Pancreas (tissue), 10 donors: ENCODE measurements around the gene HDHD2. TPM values are rescaled to one million over a fixed set of nuclear protein-coding genes. Genes with fewer than 3 reads are reported as not detected.
A peak's percentile ranks its signal among the peaks of the same experiment; 100 is the strongest.
"Not testable (repeated sequence)": the region's sequence is repeated elsewhere in the genome, so short reads cannot be mapped to it uniquely, and the experiment has no call there.

Source experiments
- ATAC-seq, 4 donors: fragments of 200-7000 bp; cut with Tn5 transposase; one replicate each; pipeline versions ENCODE4 v1.8.0 to v1.9.1; 2020; ENCODE audit warnings: mild to moderate bottlenecking in 4 of 4, moderate library complexity in 4 of 4
- DNase-seq, 6 donors: peaks; one replicate each; pipeline ENCODE4 v3.0.0-alpha.2; 2020
- FAIRE-seq: peaks from 2 replicates; lab custom pipeline; 2012; peaks lifted over from hg19 to GRCh38; lab: Jason Lieb, UNC
- H3K27ac ChIP-seq, 4 donors: fragments of 200-600 bp; sonication (generic); 1 replicate in 3 of 4; 2 replicates in 1 of 4; pipeline versions ENCODE4 v1.5.0 to v1.8.0; 2020
- H3K27me3 ChIP-seq, 4 donors: fragments of 200-600 bp; one replicate each; pipeline ENCODE4 v1.8.0; 2021
- H3K36me3 ChIP-seq, 3 donors: fragments of 200-600 bp; sonication (generic) in 1 of 3; one replicate each; pipeline versions ENCODE4 v1.5.0 to v1.8.0; 2020 to 2021
- H3K4me1 ChIP-seq, 3 donors: fragments of 200-600 bp; one replicate each; pipeline ENCODE4 v1.8.0; 2021
- H3K4me3 ChIP-seq, 4 donors: fragments of 200-600 bp; sonication (generic) in 2 of 4; one replicate each; pipeline versions ENCODE4 v1.5.0 to v1.8.0; 2020 to 2021
- H3K9me3 ChIP-seq, 4 donors: fragments of 200-600 bp; one replicate each; pipeline ENCODE4 v1.8.0; 2021
- CTCF ChIP-seq, 4 donors: fragments of 200-600 bp; sonication (generic) in 3 of 4; IDR thresholded peaks; one replicate each; pipeline versions ENCODE4 v1.5.0 to v1.8.0; 2021; ENCODE audit warnings: antibody characterized with exemption in 4 of 4
- WGBS, 2 donors: extraction: QIAGEN DNeasy Blood & Tissue Kit; methylation state at CpG; one replicate each; pipeline ENCODE4 v1.1.7; 2013; 5-methylcytosine and 5-hydroxymethylcytosine counted together
- intact Hi-C, 3 donors: fragments of 100-400 bp; cut with DNase I; formaldehyde crosslinking; loops; one replicate each; pipeline versions ENCODE4 v1.11.1 to v1.14.2; 2022
- polyA plus RNA-seq, 2 donors: library from polyadenylated mRNA; stranded (reverse); fragments of 200-250 nt; gene quantifications; one replicate each; pipeline ENCODE4 v1.2.3, GENCODE V29; 2013
- total RNA-seq, 6 donors: library from RNA; stranded (reverse); fragmentation: NEBNext Ultra II Directional in 4 of 6; extraction: Animal tissue kit (Norgen Biotek cat#: 25700) in 4 of 6; gene quantifications; one replicate each; pipeline versions ENCODE4 v1.2.1 to v1.2.4, GENCODE V29; 2021 to 2023
- donor health status: healthy with polysubstance abuse.
- donor health status: DM: no; HTN: no; CAD: no; lungs with moderate emphysema.
- donor health status: DM: no; HTN: no; CAD: no.
- donor health status: control.
- donor health status: control.
- donor health status: Bipolar disorder and iron deficiency.
- donor health status: DM: yes; HTN: yes; CAD: no.
- donor health status: DM: no; HTN: no; CAD: no.
- donor health status: DM: no; HTN: no; CAD: no.
- donor health status: DM: yes; HTN: yes; CAD: no.

HDHD2 gene
- 10 to 100 TPM; 20.7 to 28.0 (median 22.0) TPM for total RNA-seq
- 10 to 100 TPM; 12.7 to 27.0 TPM for polyA plus RNA-seq

GRCh38 chr18:47150029-47150823, at the start of gene HDHD2:
Gene HDHD2, minus strand, starts transcription at chr18:47150500. Its CDS starts 14,061 bp downstream, at chr18:47136439.
- TF ChIP-seq CTCF (IDR thresholded peaks at IDR 0.05), result no peak
- peak within 1 kb of the TSS; percentile 67 to 90 (median 85) for H3K27ac ChIP-seq
- H3K4me3 ChIP-seq, result peak within 1 kb of the TSS; percentile 56 to 97 (median 83)
- WGBS, 2 donors, result 0 to 1% methylated on average over 66 to 70 of the region's 70 CpGs
- DNase-seq, result peak; percentile 75 to 94 (median 82)
- H3K4me1 ChIP-seq, result peaks cover 0 to 14% (median 0%) of the 10 kb centered on the region in 3 donors
- H3K27me3 ChIP-seq, result no peaks in the 10 kb centered on the region
- H3K36me3 ChIP-seq, result peaks cover 0 to 5% (median 0%) of the 10 kb centered on the region in 3 donors
- intact Hi-C loops, result no loop called here
- no peak for FAIRE-seq
- ATAC-seq, result peak; percentile 97 to 99 (median 98)
- H3K9me3 ChIP-seq, result no peaks in the 10 kb centered on the region

GRCh38 chr18:47195961-47196360, 45.7 kb upstream of the HDHD2 start:
- H3K27me3 ChIP-seq, H3K4me3 ChIP-seq, H3K9me3 ChIP-seq, intact Hi-C loops, DNase-seq, ATAC-seq, H3K27ac ChIP-seq, FAIRE-seq, H3K36me3 ChIP-seq, H3K4me1 ChIP-seq: not testable (repeated sequence)
- 85 to 90% methylated on average over 3 of the region's 3 CpGs for WGBS, 2 donors

- no peak overlapping the region for H3K27ac ChIP-seq
- no peaks in the 10 kb centered on the region for H3K9me3 ChIP-seq
- WGBS, 2 donors, result 92 to 95% methylated on average over 2 of the region's 2 CpGs
- FAIRE-seq, result no peak
- no peaks in the 10 kb centered on the region for H3K36me3 ChIP-seq
- DNase-seq, result no peak
- intact Hi-C loops, result no loop called here
- no peak overlapping the region for H3K4me3 ChIP-seq
- peaks cover 0 to 3% (median 0%) of the 10 kb centered on the region in 4 donors for H3K27me3 ChIP-seq
- H3K4me1 ChIP-seq, result no peaks in the 10 kb centered on the region
- no peak for TF ChIP-seq CTCF (IDR thresholded peaks at IDR 0.05)
- no peak for ATAC-seq
Observed at GRCh38 chr18:47191961-47192360, 41.7 kb upstream of the HDHD2 start.

GRCh38 chr18:47187721-47188120, 37.4 kb upstream of the HDHD2 start:
- DNase-seq (no peak), ATAC-seq (no peak), FAIRE-seq (no peak)
- Histone ChIP-seq H3K4me3 (no peak overlapping the region), H3K9me3 (no peaks in the 10 kb centered on the region), H3K27ac (no peak overlapping the region), H3K4me1 (no peaks in the 10 kb centered on the region), H3K36me3 (no peaks in the 10 kb centered on the region), H3K27me3 (peaks cover 0 to 3% (median 0%) of the 10 kb centered on the region in 4 donors)
- intact Hi-C loops, result no loop called here
- no peak for TF ChIP-seq CTCF (IDR thresholded peaks at IDR 0.05)
- 82 to 87% methylated on average over 7 of the region's 7 CpGs for WGBS, 2 donors

GRCh38 chr18:47184419-47185050, 34.2 kb upstream of the HDHD2 start:
- H3K4me3 ChIP-seq, result no peak overlapping the region
- FAIRE-seq (no peak), DNase-seq (peak in 4 of 6 donors; percentile 20 to 79 (median 51)), ATAC-seq (peak; percentile 35 to 80 (median 59))
- intact Hi-C loops, result no loop called here
- H3K9me3 ChIP-seq, result no peaks in the 10 kb centered on the region
- H3K27ac ChIP-seq, result no peak overlapping the region
- H3K36me3 ChIP-seq, result no peaks in the 10 kb centered on the region
- H3K27me3 ChIP-seq, result peaks cover 0 to 3% (median 0%) of the 10 kb centered on the region in 4 donors
- no peaks in the 10 kb centered on the region for H3K4me1 ChIP-seq
- 55 to 64% methylated on average over 5 of the region's 5 CpGs for WGBS, 2 donors
- no peak for TF ChIP-seq CTCF (IDR thresholded peaks at IDR 0.05)

- H3K9me3 ChIP-seq, H3K27ac ChIP-seq, FAIRE-seq, ATAC-seq, H3K4me3 ChIP-seq, intact Hi-C loops, H3K27me3 ChIP-seq, DNase-seq, H3K4me1 ChIP-seq, H3K36me3 ChIP-seq: not testable (repeated sequence)
- WGBS, 2 donors, result 84 to 85% methylated on average over 5 of the region's 5 CpGs
Observed at GRCh38 chr18:47182156-47182555, 31.9 kb upstream of the HDHD2 start.
